Measurements from ENCODE around the gene ANKS1B.

- TF ChIP-seq CTCF (IDR thresholded peaks at IDR 0.05; ENCODE audit: insufficient read depth, low read depth, low read length) (no peak), EZH2 (IDR thresholded peaks at IDR 0.05; ENCODE audit: insufficient read depth, low read length) (no peak)
Observed at GRCh38 chr12:99983456-99984258, 1.1 kb downstream of the ANKS1B start.
